DND-41 (cell line): ENCODE measurements around the gene ASB1.
A peak's percentile ranks its signal among the peaks of the same experiment; 100 is the strongest.

Source experiments
- ATAC-seq: fragments of 200-7000 bp; cut with Tn5 transposase; 3 replicates; pipeline ENCODE4 v1.9.1; 2021; ENCODE audit warnings: low read depth; ENCODE audit not compliant: insufficient read depth
- DNase-seq: peaks from one replicate; pipeline ENCODE4 v3.0.0-alpha.2; 2020
- H2AFZ ChIP-seq: 2 replicates; pipeline ENCODE4 v1.6.0; 2012; ENCODE audit warnings: low read depth, low read length
- H3K27ac ChIP-seq: 2 replicates; pipeline ENCODE4 v1.5.1; 2012; ENCODE audit warnings: low read length, inconsistent platforms
- H3K27me3 ChIP-seq: fragments of 200-600 bp; sonication (generic); 2 replicates; pipeline ENCODE4 v1.6.0; 2012; ENCODE audit warnings: low read length, mild to moderate bottlenecking, inconsistent platforms; ENCODE audit not compliant: insufficient read depth, poor library complexity
- H3K36me3 ChIP-seq: 2 replicates; pipeline ENCODE4 v1.5.1; 2012; ENCODE audit warnings: low read length, inconsistent platforms; ENCODE audit not compliant: insufficient read depth
- H3K4me1 ChIP-seq: 2 replicates; pipeline ENCODE4 v1.5.1; 2012; ENCODE audit warnings: mild to moderate bottlenecking, low read length; ENCODE audit not compliant: insufficient read depth
- H3K4me2 ChIP-seq: 2 replicates; pipeline ENCODE4 v1.6.0; 2012; ENCODE audit warnings: mild to moderate bottlenecking, moderate library complexity, low read length, inconsistent platforms; ENCODE audit not compliant: insufficient read depth
- H3K4me3 ChIP-seq, 2 experiments: fragments of 200-600 bp in 1 of 2; shearing (Covaris generic) in 1 of 2; 2 replicates each; pipeline ENCODE4 v1.5.1; 2012 to 2016; ENCODE audit warnings: inconsistent platforms in 2 of 2, low read length in 2 of 2, mild to moderate bottlenecking in 2 of 2, low read depth in 1 of 2, moderate library complexity in 1 of 2
- H3K79me2 ChIP-seq: 2 replicates; pipeline ENCODE4 v1.6.0; 2012; ENCODE audit warnings: low read length, inconsistent platforms; ENCODE audit not compliant: insufficient read depth
- H3K9ac ChIP-seq: 2 replicates; pipeline ENCODE4 v1.6.0; 2012; ENCODE audit warnings: low read depth, mild to moderate bottlenecking, inconsistent platforms, low read length, moderate library complexity
- H3K9me3 ChIP-seq: 2 replicates; pipeline ENCODE4 v1.5.1; 2012; ENCODE audit warnings: low read length, moderate library complexity, mild to moderate bottlenecking, inconsistent platforms; ENCODE audit not compliant: insufficient read depth, severe bottlenecking
- H4K20me1 ChIP-seq: 2 replicates; pipeline ENCODE4 v1.6.0; 2012; ENCODE audit warnings: low read length; ENCODE audit not compliant: insufficient read depth
- EZH2 ChIP-seq: IDR thresholded peaks from 3 replicates; pipeline ENCODE4 v1.6.1; 2012; ENCODE audit warnings: borderline replicate concordance, low read depth, mild to moderate bottlenecking, moderate library complexity, low read length, inconsistent platforms; ENCODE audit not compliant: severe bottlenecking
- TF ChIP-seq, protein P1 (sequence below): IDR thresholded peaks from 2 replicates; pipeline ENCODE4 v1.5.1; 2012; ENCODE audit warnings: borderline replicate concordance, low read length, moderate library complexity, mild to moderate bottlenecking; ENCODE audit not compliant: poor library complexity, severe bottlenecking; ENCODE audit errors: extremely low read depth

The ASB1 gene

DNA sequence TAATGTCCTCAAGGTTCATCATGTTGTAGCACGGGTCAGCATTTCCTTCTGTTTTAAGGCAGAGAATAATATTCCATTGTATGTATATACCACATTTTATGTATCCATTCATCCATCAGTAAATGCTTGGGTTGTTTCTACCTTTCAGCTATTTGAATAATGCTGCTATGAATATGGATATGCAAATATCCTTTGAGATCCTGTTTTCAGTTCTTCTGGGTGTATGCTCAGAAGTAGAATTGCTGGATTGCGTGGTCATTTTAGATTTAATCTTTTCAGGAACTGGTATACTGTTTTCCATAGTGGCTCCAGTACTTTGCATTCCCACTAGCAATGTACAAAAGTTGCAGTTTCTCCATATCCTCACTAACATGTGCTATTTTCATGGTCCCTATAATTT is 13.4 kb upstream of the ASB1 start:
- Histone ChIP-seq H3K36me3 (peaks cover 5% of the 10 kb centered on the region; the same call in 1 of the 2 replicates), H3K9me3 (peaks cover 14% of the 10 kb centered on the region), H3K27ac (no peak overlapping the region), H2AFZ (no peak overlapping the region), H3K79me2 (no peaks in the 10 kb centered on the region), H3K27me3 (no peaks in the 10 kb centered on the region), H3K9ac (no peak overlapping the region), H3K4me3 (no peak overlapping the region), H3K4me1 (peaks cover 4% of the 10 kb centered on the region), H3K4me2 (no peak overlapping the region), H4K20me1 (no peaks in the 10 kb centered on the region)
- TF ChIP-seq EZH2 = no peak
- TF ChIP-seq, protein P1, sequence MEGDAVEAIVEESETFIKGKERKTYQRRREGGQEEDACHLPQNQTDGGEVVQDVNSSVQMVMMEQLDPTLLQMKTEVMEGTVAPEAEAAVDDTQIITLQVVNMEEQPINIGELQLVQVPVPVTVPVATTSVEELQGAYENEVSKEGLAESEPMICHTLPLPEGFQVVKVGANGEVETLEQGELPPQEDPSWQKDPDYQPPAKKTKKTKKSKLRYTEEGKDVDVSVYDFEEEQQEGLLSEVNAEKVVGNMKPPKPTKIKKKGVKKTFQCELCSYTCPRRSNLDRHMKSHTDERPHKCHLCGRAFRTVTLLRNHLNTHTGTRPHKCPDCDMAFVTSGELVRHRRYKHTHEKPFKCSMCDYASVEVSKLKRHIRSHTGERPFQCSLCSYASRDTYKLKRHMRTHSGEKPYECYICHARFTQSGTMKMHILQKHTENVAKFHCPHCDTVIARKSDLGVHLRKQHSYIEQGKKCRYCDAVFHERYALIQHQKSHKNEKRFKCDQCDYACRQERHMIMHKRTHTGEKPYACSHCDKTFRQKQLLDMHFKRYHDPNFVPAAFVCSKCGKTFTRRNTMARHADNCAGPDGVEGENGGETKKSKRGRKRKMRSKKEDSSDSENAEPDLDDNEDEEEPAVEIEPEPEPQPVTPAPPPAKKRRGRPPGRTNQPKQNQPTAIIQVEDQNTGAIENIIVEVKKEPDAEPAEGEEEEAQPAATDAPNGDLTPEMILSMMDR = no peak
- DNase-seq (no peak), ATAC-seq (no peak)

DNA sequence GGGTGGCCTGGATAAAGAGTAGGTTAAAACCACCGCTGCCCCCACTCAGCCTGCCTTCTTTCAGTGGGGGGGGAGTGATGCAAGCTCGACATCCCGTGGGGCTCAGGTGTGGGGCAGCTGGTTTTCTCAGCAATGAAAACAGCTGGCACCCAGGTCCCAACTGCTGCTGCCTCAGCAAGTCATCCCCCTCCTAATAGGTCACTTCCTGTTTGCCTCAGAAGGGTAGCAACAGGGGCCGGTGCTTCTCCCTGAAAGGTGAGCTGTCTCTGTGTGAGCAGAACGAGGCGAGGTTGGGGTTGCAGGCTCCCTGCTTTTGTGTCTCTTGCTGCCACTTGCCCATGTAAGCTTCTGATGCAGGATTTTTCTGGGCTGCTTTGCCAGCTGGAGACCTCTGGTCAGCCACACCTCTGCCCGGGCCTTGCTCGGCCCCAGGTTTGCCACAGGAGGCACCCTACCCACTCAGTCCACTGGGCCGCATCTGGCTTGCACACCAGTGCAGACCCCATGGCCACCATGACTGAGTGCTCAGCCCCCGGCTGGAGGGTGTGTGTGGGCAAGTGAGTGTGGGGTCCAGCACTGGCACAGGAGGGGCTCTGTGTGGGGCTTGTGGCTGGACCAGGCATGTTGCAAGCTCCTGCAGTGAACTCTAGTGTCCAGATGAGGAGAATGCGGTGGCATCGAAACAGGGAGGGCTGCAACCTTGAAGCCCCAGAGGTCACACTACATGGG is 11.5 kb upstream of the ASB1 start:
- TF ChIP-seq, protein P1 = no peak
- no peak for TF ChIP-seq EZH2
- Histone ChIP-seq H3K9ac (no peak overlapping the region), H4K20me1 (no peaks in the 10 kb centered on the region), H3K27me3 (no peaks in the 10 kb centered on the region), H3K36me3 (peaks cover 5% of the 10 kb centered on the region; the same call in 1 of the 2 replicates), H2AFZ (no peak overlapping the region), H3K27ac (no peak overlapping the region; the same call in 1 of the 2 replicates), H3K9me3 (peaks cover 14% of the 10 kb centered on the region), H3K79me2 (no peaks in the 10 kb centered on the region), H3K4me1 (peaks cover 4% of the 10 kb centered on the region), H3K4me3 (no peak overlapping the region; a peak in 1 of 4 replicates), H3K4me2 (no peak overlapping the region)
- ATAC-seq (peak; percentile 40; the same call in 1 of the 3 replicates), DNase-seq (peak; percentile 37)

DNA sequence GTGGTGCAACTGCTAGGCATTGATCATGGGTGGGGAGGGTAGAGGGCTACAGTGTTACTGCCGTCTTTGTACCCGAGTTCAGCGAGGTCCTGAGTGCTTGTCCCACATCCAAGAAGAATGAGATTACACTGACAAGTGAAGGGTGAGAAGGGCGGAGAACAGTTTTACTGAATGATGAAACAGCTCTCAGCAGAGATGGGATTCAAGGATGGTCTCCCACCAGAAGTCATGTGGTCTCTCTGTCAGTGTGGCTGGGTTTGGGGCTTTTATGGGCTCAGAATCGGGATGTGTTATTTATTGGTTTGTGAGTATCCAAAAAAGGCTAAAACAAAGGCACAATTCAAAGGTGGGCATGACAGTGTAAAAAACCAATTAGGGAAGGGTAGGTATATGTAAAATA is 10.8 kb upstream of the ASB1 start:
- H3K79me2 ChIP-seq = no peaks in the 10 kb centered on the region
- H3K4me1 ChIP-seq = peaks cover 4% of the 10 kb centered on the region
- peaks cover 5% of the 10 kb centered on the region; the same call in 1 of the 2 replicates for H3K36me3 ChIP-seq
- no peaks in the 10 kb centered on the region for H4K20me1 ChIP-seq
- peaks cover 14% of the 10 kb centered on the region for H3K9me3 ChIP-seq
- H3K27me3 ChIP-seq = no peaks in the 10 kb centered on the region
- no peak overlapping the region for H2AFZ ChIP-seq
- DNase-seq = no peak
- H3K4me2 ChIP-seq = no peak overlapping the region
- no peak for TF ChIP-seq EZH2
- TF ChIP-seq, protein P1 = no peak
- H3K9ac ChIP-seq = no peak overlapping the region
- no peak overlapping the region for H3K27ac ChIP-seq
- no peak for ATAC-seq
- no peak overlapping the region for H3K4me3 ChIP-seq
